WERI-Rb-1 (cell line): ENCODE measurements around the gene UTY.

Source experiments
- DNase-seq: peaks from one replicate; pipeline ENCODE4 v3.0.0-alpha.2; 2020
- H3K27ac ChIP-seq: fragments of 250-450 bp; sonication (Bioruptor Pico); 2 replicates; pipeline ENCODE4 v1.5.1; 2020; ENCODE audit warnings: mild to moderate bottlenecking, moderate library complexity
- H3K27me3 ChIP-seq: fragments of 250-450 bp; sonication (Bioruptor Pico); 2 replicates; pipeline ENCODE4 v1.5.1; 2021; ENCODE audit warnings: mild to moderate bottlenecking, low read depth, moderate library complexity; ENCODE audit not compliant: insufficient read depth, severe bottlenecking
- H3K36me3 ChIP-seq: fragments of 250-450 bp; sonication (Bioruptor Pico); 2 replicates; pipeline ENCODE4 v1.5.1; 2020; ENCODE audit warnings: mild to moderate bottlenecking, moderate library complexity
- H3K4me3 ChIP-seq: 2 replicates; pipeline ENCODE4 v1.5.1; 2011; ENCODE audit warnings: low read depth, mild to moderate bottlenecking, control low read depth, low read length
- H3K9me3 ChIP-seq: fragments of 250-450 bp; sonication (Bioruptor Pico); 2 replicates; pipeline ENCODE4 v1.5.1; 2021; ENCODE audit warnings: mild to moderate bottlenecking, moderate library complexity; ENCODE audit not compliant: severe bottlenecking
- CTCF ChIP-seq: IDR thresholded peaks from 2 replicates; pipeline ENCODE4 v1.5.1; 2011; ENCODE audit warnings: low read depth, mild to moderate bottlenecking, control low read depth, inconsistent platforms, low read length

UTY gene

GRCh38 chrY:13432293-13433025 lies 47.4 kb downstream of the UTY start:
- TF ChIP-seq CTCF, result no peak
- H3K36me3 ChIP-seq, result no peaks in the 10 kb centered on the region
- no peaks in the 10 kb centered on the region for H3K9me3 ChIP-seq

DNA sequence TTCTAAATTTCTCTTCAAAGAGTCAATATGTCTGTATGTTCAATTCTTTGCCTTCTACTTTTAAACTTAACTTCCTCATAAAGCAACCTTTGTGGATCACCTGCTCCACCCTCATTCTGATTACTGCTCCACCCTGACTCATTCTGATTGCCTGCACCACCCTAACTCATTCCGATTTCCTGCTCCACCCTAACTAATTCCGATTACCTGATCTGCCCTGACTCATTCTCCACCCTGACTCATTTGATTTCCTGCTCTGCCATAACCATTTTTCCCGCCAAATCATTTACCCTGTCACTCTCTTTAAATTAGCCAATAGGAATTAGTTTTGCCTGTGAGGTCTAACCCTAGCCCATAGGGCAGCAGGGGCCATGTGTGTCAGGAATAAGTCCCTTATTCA lies 50.3 kb downstream of the UTY start:
- no peaks in the 10 kb centered on the region for H3K36me3 ChIP-seq
- TF ChIP-seq CTCF, result no peak
- no peak overlapping the region for H3K4me3 ChIP-seq
- no peaks in the 10 kb centered on the region for H3K9me3 ChIP-seq
- DNase-seq, result no peak
- no peaks in the 10 kb centered on the region for H3K27me3 ChIP-seq
- no peak overlapping the region for H3K27ac ChIP-seq

More at GRCh38 chrY:13432293-13433025, 47.4 kb downstream of the UTY start:
- DNase-seq, result no peak
- H3K27me3 ChIP-seq, result no peaks in the 10 kb centered on the region
- no peak overlapping the region for H3K27ac ChIP-seq
- H3K4me3 ChIP-seq, result no peak overlapping the region

- TF ChIP-seq CTCF, result no peak
- Histone ChIP-seq H3K27ac (no peak overlapping the region), H3K36me3 (no peaks in the 10 kb centered on the region), H3K27me3 (no peaks in the 10 kb centered on the region), H3K9me3 (no peaks in the 10 kb centered on the region), H3K4me3 (no peak overlapping the region)
- DNase-seq, result no peak
These were observed 56.5 kb downstream of the UTY start for GRCh38 chrY:13423281-13423732.

DNA sequence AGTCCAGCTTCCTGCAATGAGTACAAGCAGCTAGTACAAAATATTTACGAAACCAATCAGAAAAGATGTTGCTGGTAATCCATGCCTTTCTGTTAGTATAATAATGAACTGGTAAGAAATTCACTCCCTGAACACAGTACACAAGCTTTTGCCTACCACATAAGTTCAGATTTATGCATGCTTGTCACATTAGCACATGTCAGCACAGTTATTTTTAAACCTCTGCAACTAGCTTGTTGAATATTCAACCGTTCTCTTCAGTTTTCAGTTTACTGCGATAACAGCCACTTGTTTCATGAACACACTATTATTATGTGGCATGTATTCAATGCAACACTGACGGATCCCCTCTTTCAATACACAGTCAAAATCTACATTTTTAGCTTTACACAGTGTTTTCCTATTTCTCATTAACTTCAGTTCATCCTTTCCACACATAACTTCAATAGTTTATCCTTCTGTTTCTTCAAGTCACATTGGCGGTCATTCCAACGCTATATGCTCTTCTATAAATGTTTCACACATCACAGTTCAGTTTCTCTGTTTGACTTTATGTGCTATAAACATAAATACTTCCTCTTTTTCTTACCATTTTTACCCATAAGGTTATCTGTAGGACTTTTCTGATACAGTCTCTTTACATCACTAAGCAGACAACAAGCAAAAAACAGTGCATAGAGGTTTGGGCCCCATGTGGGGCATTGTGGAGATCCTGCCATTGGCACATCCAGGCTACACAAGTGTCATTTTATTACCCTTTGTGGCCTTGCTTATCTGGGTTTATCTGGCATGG lies 62.8 kb downstream of the UTY start:
- H3K36me3 ChIP-seq, result no peaks in the 10 kb centered on the region
- H3K27me3 ChIP-seq, result no peaks in the 10 kb centered on the region
- no peak for DNase-seq
- no peak overlapping the region for H3K27ac ChIP-seq
- no peak for TF ChIP-seq CTCF
- no peaks in the 10 kb centered on the region for H3K9me3 ChIP-seq
- H3K4me3 ChIP-seq, result no peak overlapping the region

GRCh38 chrY:13415556-13415955 lies 64.3 kb downstream of the UTY start:
- H3K27ac ChIP-seq, result no peak overlapping the region
- H3K36me3 ChIP-seq, result no peaks in the 10 kb centered on the region
- DNase-seq, result no peak
- H3K9me3 ChIP-seq, result no peaks in the 10 kb centered on the region
- TF ChIP-seq CTCF, result no peak
- H3K4me3 ChIP-seq, result no peak overlapping the region
- H3K27me3 ChIP-seq, result no peaks in the 10 kb centered on the region
